Fibroblast of lung (primary cell): Measurements from ENCODE around the gene KCNH2. TPM values are rescaled to one million over a fixed set of nuclear protein-coding genes. Genes with fewer than 3 reads are reported as not detected.

Experiments
- DNase-seq, 2 donors: peaks; one replicate each; pipeline versions ENCODE4 v3.0.0 to v3.0.0-alpha.2; 2010; ENCODE audit warnings: low read depth in 2 of 2
- H2AFZ ChIP-seq: 2 replicates; pipeline ENCODE4 v1.5.1; 2012; ENCODE audit warnings: low read length, control low read depth, inconsistent platforms
- H3K27ac ChIP-seq: 2 replicates; pipeline ENCODE4 v1.5.1; 2011; ENCODE audit warnings: low read length, control low read depth; ENCODE audit not compliant: insufficient read depth
- H3K27me3 ChIP-seq: 2 replicates; pipeline ENCODE4 v1.5.1; 2011; ENCODE audit warnings: mild to moderate bottlenecking, low read length; ENCODE audit not compliant: control insufficient read depth, insufficient read depth
- H3K36me3 ChIP-seq: 2 replicates; pipeline ENCODE4 v1.5.1; 2011; ENCODE audit warnings: low read length; ENCODE audit not compliant: control insufficient read depth, insufficient read depth
- H3K4me1 ChIP-seq: 2 replicates; pipeline ENCODE4 v1.5.1; 2011; ENCODE audit warnings: low read length; ENCODE audit not compliant: control insufficient read depth, insufficient read depth; ENCODE audit errors: extremely low read depth
- H3K4me2 ChIP-seq: 2 replicates; pipeline ENCODE4 v1.5.1; 2011; ENCODE audit warnings: low read length, control low read depth; ENCODE audit not compliant: insufficient read depth; ENCODE audit errors: extremely low read depth
- H3K4me3 ChIP-seq, 4 experiments: fragments of 200-600 bp in 1 of 4; sonication (generic) in 1 of 4; replicated peaks in 1 of 4; 2 replicates each; pipeline ENCODE4 v1.5.1; 2011 to 2016; ENCODE audit warnings: low read length in 4 of 4, low read depth in 3 of 4, mild to moderate bottlenecking in 3 of 4, control low read depth in 2 of 4, inconsistent platforms in 1 of 4, mixed read lengths in 1 of 4; ENCODE audit not compliant: insufficient read depth in 1 of 4; ENCODE audit errors: control extremely low read depth in 1 of 4
- H3K79me2 ChIP-seq: 2 replicates; pipeline ENCODE4 v1.5.1; 2012; ENCODE audit warnings: mild to moderate bottlenecking, low read length, inconsistent platforms; ENCODE audit not compliant: control insufficient read depth, insufficient read depth
- H3K9ac ChIP-seq: 2 replicates; pipeline ENCODE4 v1.5.1; 2011; ENCODE audit warnings: mild to moderate bottlenecking, low read length, control low read depth; ENCODE audit not compliant: insufficient read depth
- H3K9me3 ChIP-seq: 2 replicates; pipeline ENCODE4 v1.5.1; 2012; ENCODE audit warnings: low read depth, low read length; ENCODE audit not compliant: control insufficient read depth, insufficient read depth
- H4K20me1 ChIP-seq: 2 replicates; pipeline ENCODE4 v1.5.1; 2011; ENCODE audit warnings: low read length; ENCODE audit not compliant: control insufficient read depth, insufficient read depth; ENCODE audit errors: extremely low read depth
- CTCF ChIP-seq, 2 donors: IDR thresholded peaks in 1 of 2; conservative IDR thresholded peaks in 1 of 2; 1 replicate in 1 of 2; 2 replicates in 1 of 2; pipeline ENCODE4 v1.5.1; 2011 to 2012; ENCODE audit warnings: low read length in 2 of 2, control low read depth in 1 of 2, inconsistent platforms in 1 of 2, low read depth in 1 of 2, mild to moderate bottlenecking in 1 of 2
- EZH2 ChIP-seq: IDR thresholded peaks from 2 replicates; pipeline ENCODE4 v1.5.1; 2012; ENCODE audit warnings: low read length, control low read depth, mild to moderate bottlenecking; ENCODE audit errors: missing control alignments
- polyA plus RNA-seq, 2 donors: library from polyadenylated mRNA; depleted of rRNA in 1 of 2; stranded (reverse) in 1 of 2; unstranded in 1 of 2; fragments of >200 nt; gene quantifications; 2 replicates each; pipeline ENCODE4 v1.2.1, GENCODE V29; 2011 to 2012; ENCODE audit warnings: missing spikeins in 1 of 2
- total RNA-seq: library from RNA; depleted of rRNA; stranded (reverse); fragments of >200 nt; gene quantifications from 2 replicates; pipeline ENCODE4 v1.2.1, GENCODE V29; 2014

The KCNH2 gene
- total and polyA plus RNA-seq, 2 donors (not counting 1 experiment from before 2014, with no cell fraction given), result 0.15 to 6.1 TPM

GRCh38 chr7:151020231-151020630 lies 42.1 kb upstream of the KCNH2 start:
- H3K4me1 ChIP-seq, result peaks cover 4% of the 10 kb centered on the region
- H3K36me3 ChIP-seq, result no peaks in the 10 kb centered on the region
- DNase-seq, result no peak
- no peak overlapping the region for H3K27ac ChIP-seq
- no peaks in the 10 kb centered on the region for H4K20me1 ChIP-seq
- no peaks in the 10 kb centered on the region for H3K79me2 ChIP-seq
- no peak overlapping the region for H2AFZ ChIP-seq
- no peaks in the 10 kb centered on the region for H3K9me3 ChIP-seq
- H3K4me3 ChIP-seq, result no peak overlapping the region
- TF ChIP-seq EZH2 (no peak), CTCF (conservative IDR thresholded peaks at IDR 0.05 in 1 of 2, IDR thresholded peaks at IDR 0.05 in 1 of 2; ENCODE audit: low read depth in 1 of 2, low read length in 2 of 2) (no peak)
- no peak overlapping the region for H3K9ac ChIP-seq
- H3K4me2 ChIP-seq, result no peak overlapping the region
- peaks cover 39% of the 10 kb centered on the region for H3K27me3 ChIP-seq

GRCh38 chr7:151019130-151019447 lies 41.0 kb upstream of the KCNH2 start:
- no peak overlapping the region for H3K4me2 ChIP-seq
- no peak overlapping the region for H3K4me3 ChIP-seq
- DNase-seq, result no peak

GRCh38 chr7:151018421-151019129 lies 40.5 kb upstream of the KCNH2 start:
- H3K36me3 ChIP-seq, result no peaks in the 10 kb centered on the region
- H2AFZ ChIP-seq, result no peak overlapping the region
- H3K4me2 ChIP-seq, result peak overlapping the region; percentile 40
- no peak for TF ChIP-seq CTCF (conservative IDR thresholded peaks at IDR 0.05 in 1 of 2, IDR thresholded peaks at IDR 0.05 in 1 of 2; ENCODE audit: low read depth in 1 of 2, low read length in 2 of 2)
- TF ChIP-seq EZH2, result peak; percentile 88
- H3K9me3 ChIP-seq, result no peaks in the 10 kb centered on the region
- no peaks in the 10 kb centered on the region for H3K79me2 ChIP-seq
- H3K27ac ChIP-seq, result no peak overlapping the region
- peak overlapping the region in 1 of 4 experiments; percentile 14 for H3K4me3 ChIP-seq
- peak in 1 of 2 donors; percentile 38 for DNase-seq
- H4K20me1 ChIP-seq, result no peaks in the 10 kb centered on the region
- H3K4me1 ChIP-seq, result peaks cover 4% of the 10 kb centered on the region
- H3K27me3 ChIP-seq, result peaks cover 36% of the 10 kb centered on the region
- H3K9ac ChIP-seq, result peak overlapping the region; percentile 37

More at GRCh38 chr7:151019130-151019447, 41.0 kb upstream of the KCNH2 start:
- H3K4me1 ChIP-seq, result peaks cover 4% of the 10 kb centered on the region
- H3K9ac ChIP-seq, result no peak overlapping the region
- no peak overlapping the region for H3K27ac ChIP-seq
- H3K27me3 ChIP-seq, result peaks cover 36% of the 10 kb centered on the region
- H4K20me1 ChIP-seq, result no peaks in the 10 kb centered on the region
- H3K36me3 ChIP-seq, result no peaks in the 10 kb centered on the region
- H3K9me3 ChIP-seq, result no peaks in the 10 kb centered on the region
- H3K79me2 ChIP-seq, result no peaks in the 10 kb centered on the region
- TF ChIP-seq CTCF (conservative IDR thresholded peaks at IDR 0.05 in 1 of 2, IDR thresholded peaks at IDR 0.05 in 1 of 2; ENCODE audit: low read depth in 1 of 2, low read length in 2 of 2), result no peak
- peak; percentile 29 for TF ChIP-seq EZH2
- no peak overlapping the region for H2AFZ ChIP-seq
